T-helper 1 cell treated with Interleukin-12 subunit alpha and Interleukin-12 subunit beta and Interleukin-4 antibody, amounts not matched to agents 30 ng/mL and 1 ng/mL, for 36 hours (primary cell): ENCODE measurements around the gene CDK18. TPM values are rescaled to one million over a fixed set of nuclear protein-coding genes. Genes with fewer than 3 reads are reported as not detected.
"Not testable (repeated sequence)": the region's sequence is repeated elsewhere in the genome, so short reads cannot be mapped to it uniquely, and the experiment has no call there.

Source experiments
- intact Hi-C: fragments of 100-400 bp; cut with micrococcal nuclease; formaldehyde crosslinking; loops from one replicate; pipeline ENCODE4 v1.15.1; 2024
- total RNA-seq: library from RNA; stranded (reverse); gene quantifications from 2 replicates; pipeline ENCODE4 v1.2.3, GENCODE V29; 2022

CDK18 gene
- total RNA-seq = 0.07 and 0.98 TPM in 2 replicates

GRCh38 chr1:205504311-205505075, at the start of gene CDK18:
Gene CDK18, plus strand, starts transcription at chr1:205504669. Its CDS starts 18,499 bp downstream, at chr1:205523168.
- intact Hi-C loops = no loop called here

- intact Hi-C loops = loop anchor here (1.0 kb wide), 1 partner anchor 25 kb away; no protein-coding TSS in a partner anchor
These were observed 49.5 kb upstream of the CDK18 start for GRCh38 chr1:205454903-205455335.

DNA sequence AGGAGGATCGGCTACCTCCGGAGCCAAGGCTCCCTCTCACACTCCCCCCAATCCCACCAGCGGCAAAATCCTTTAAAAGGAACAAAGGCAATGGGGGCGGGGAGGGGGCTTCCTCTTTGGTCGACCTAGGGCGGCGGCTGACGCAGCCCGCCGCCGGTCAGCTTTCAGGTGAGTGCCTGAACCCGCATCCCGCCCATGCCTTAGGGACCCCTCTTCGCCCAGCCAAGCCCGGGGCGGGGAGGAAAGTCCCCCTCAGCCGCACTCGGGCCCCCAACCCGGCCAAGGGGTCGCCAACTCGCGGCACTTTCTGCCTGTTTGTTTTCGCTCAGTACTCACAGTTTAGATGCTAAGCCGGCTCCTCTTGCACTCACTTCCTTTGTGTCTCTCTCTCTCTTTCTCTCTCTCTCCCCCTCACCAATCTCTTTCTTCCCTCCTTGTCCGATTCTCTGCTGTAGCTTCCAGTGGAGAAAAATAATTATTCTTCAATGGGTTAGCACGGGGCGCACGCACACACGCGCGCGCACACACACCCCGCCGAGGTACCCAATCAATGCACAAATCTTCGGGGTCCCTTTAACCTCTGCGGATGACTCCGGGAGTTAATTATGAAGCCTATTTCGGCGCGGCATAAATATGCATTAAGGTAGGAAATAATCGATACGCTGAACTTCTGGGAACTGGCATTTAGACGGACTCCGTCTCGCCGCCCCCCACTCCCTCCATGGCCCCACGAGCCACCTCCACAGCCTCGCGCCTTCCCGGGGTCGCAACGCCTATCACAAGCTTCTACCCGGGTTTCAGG, 48.7 kb upstream of the CDK18 start, which contains the start of gene BLACAT1:
BLACAT1 (minus strand) TSS at position 465 of the 802 bp plus-strand sequence.
- intact Hi-C loops = loop anchor here (1.0 kb wide), 1 partner anchor 25 kb away; no protein-coding TSS in a partner anchor

DNA sequence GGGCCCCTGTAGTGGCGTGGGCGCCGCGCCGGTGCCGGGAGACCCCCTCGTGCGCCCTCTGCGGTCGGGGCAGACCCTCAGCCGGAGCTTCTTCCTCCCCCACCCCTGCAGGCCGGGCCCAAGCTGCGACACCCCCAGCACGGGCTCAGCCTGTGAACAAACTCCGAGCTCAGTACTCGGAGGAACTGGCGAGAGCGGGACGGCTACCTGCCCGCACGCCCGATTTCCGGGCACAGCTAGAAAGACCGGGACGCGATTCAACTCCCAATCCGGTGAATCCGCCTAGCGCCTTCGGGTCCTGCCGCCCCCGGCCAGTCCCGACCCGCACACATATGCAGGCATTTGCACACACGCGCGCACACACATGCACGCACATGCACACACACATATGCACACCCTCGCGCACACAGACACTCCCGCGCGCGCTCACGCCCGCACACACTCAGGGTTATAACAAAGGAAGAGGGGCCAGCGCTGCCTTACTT, 48.0 kb upstream of the CDK18 start:
- intact Hi-C loops = no loop called here

DNA sequence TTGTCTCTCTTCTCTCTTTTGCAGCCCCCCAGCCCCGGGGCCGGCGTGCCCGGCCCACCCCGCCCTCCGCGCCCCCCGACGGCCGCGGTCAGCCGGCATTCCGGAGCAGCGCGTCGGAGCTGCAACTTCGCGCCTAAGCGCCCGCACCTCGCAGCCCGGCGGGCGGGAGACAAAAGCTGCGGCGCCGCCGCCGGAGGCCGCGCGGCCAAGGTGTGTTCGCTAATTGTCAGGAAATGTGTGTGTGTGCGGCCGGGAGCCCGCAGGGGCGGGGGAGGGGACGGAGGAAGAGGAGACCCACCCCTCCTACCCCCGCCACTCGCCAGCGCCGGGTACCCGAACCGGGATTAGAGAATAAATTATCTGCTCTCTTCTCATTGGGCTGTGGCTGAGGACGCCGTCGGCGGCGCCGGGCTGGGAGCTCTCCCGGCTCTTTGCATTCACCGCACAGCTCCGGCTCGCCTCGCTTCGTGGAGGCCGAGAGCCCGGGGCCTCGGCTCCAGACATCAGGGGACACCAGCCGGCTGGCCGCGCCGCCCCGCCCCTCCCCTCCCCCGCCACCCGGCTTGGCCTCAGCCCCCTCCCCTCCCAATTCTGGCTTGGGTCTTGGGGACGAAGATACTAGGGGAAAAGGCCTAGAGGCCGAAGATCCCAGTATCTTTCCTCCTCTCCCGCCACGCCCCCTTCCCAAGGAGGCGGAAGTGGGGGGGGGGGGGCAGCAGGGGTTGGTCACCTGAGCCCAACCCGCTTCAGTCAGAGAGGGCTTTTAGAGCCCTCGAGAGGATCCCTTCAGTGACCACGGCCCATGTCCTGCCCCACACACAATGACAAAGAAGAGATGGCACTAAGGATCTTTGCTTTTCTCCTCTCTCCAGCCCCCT, 47.4 kb upstream of the CDK18 start:
- intact Hi-C loops = no loop called here

- intact Hi-C loops = loop anchor here (1.0 kb wide), 2 partner anchors 18 to 26 kb away; no protein-coding TSS in a partner anchor
These were observed 45.5 kb upstream of the CDK18 start for GRCh38 chr1:205458777-205459566.

DNA sequence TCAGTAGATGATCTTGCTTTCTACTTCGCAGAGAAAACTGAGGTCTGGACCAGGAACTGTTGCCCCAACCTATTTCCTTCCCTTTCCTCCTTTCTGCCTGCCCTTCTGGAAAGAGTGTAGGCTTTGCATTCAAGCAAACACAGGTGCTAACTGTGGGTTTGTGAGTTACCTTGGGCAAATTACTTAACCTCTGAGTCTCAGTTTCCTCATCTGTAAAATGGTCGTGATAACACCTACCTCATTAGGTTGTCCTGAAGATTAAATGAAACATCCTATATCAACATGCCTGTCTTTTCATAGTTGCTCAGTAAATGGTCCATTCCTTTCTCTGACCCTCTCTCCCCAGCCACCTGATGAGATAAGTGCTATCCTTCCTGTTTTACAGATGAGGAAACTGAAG, 39.1 kb upstream of the CDK18 start:
- intact Hi-C loops = no loop called here

DNA sequence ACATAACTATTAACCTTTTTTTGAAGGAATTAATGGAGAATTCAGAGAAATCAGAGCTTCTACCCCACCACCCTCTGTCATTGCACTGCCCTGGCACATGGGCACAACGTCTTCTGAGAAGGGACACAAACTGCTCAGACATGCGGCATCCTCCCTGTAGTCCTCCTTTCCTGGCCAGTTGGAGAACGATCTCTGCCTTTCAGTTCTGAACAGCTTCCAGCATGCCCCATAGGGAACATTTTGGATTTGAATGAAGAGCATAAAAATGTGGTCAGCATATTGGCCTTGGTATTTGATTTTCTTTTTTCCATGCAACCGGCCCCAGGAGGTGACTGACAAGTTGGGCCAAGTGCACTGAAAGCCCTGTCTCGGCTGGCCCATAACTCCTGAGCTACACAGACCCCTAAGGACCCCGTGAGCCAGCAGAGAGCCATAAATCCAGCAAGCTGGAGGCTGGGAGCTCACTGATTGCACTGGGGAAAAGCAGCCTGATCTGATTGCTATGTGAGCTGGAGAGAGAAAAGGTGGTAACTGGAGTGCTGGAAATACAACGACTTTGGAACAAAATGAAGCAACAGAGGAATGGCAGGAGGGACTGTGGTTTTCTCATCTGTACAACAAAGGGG, 37.8 kb upstream of the CDK18 start:
- intact Hi-C loops = no loop called here

DNA sequence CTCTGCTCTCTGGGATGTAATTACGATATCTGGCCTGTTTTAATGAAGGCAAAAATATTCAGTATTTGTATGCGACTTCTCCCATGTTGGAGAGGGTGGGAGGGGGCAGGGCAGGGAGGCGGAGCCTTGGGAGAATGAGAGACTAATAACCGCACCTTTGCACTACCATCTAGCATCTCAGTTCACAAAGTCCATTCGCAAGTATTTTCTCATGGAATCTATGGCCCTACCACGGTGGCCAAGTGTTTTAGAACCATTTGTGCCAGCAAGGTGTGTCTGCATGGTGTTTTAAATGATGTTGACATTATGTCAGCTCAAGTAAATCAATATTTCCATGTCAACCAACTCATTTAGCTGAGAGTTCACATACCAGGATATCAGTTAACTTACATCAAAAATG, 34.3 kb upstream of the CDK18 start:
- intact Hi-C loops = no loop called here

GRCh38 chr1:205472737-205473441, 31.6 kb upstream of the CDK18 start:
- intact Hi-C loops = no loop called here

GRCh38 chr1:205473475-205473874, 31.0 kb upstream of the CDK18 start:
- intact Hi-C loops = no loop called here

DNA sequence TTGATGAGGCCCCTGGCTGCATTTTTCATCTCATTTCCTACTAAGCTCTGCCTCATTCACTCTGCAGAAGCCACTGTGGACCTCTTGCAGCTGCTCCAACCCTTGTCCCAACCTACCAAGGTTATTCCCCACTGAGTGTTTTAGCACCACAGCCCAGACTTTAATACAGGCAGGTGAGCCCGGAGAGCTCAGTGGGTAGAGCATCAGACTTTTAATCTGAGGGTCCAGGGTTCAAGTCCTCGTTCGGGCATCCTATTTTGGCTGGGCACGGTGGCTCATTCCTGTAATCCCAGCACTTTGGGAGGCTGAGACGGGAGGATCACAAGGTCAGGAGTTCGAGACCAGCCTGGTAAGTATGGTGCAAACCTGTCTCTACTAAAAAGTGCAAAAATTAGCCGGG, 30.5 kb upstream of the CDK18 start:
- intact Hi-C loops = no loop called here

DNA sequence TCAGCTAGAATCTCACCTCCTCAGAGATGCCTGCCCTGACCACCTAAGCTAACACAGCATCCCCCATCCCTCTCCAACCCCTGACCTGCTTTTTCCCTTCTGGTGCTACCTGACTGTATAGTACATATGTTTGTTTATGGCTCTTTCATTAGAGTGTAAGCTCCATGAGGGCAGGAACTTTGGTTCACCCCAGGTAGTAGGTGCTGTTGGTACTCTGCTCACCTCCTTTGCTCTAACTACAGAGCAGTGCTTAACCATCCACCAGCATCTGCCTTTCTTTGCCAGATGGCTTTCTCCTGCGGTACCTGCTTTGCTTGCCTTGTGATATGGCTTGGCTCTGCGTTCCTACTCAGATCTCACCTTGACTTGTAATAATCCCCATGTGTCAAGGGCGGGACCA, 29.9 kb upstream of the CDK18 start:
- intact Hi-C loops = no loop called here

DNA sequence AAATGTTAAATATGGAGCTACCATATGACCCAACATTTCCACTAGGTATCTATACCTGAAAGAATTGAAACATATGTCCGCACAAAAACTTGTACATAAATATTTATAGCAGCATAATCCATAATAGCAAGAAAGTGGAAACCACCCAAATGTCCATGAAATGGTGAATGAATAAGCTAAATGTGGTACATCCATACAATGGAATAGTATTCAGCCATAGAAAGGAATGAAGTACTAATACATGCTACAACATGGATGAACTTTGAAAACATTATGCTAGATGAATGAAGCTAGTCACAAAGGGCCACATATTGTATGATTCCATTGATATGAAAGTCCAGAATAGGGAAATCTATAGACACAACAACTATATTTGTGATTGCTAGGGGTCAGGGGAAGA, 28.6 kb upstream of the CDK18 start:
- intact Hi-C loops = no loop called here

- intact Hi-C loops = no loop called here
These were observed 27.8 kb upstream of the CDK18 start for GRCh38 chr1:205476648-205477047.

DNA sequence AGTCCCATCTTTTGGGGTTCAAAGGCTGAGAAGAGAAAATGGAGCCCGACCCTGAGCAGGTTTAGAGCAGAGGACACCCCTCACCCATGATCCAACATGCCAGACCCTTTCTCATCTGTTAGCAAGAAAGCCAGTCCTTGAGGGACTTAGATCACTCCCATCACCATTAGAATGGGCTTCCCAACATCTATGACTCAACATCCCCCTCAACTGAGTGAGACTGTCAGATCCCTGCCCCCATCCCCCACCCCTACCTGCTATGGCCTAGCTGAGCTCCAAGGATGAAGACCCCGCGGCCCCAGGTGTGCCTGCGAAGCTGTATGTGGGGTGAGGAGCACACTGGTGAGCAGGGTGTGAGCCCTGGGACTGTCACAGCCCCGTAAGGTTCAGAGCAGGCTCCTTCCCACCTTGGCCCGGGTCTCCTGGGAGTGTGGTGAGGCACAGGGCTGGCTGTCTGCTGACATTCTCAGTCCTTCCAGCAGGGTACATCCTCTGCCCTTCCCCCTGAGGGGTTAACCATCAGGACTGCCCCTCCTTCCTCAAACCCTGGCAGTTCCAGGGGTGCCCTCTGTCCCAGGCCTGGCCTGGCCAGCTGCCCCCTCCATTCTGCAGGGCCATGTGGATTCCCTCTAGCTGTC, 27.2 kb upstream of the CDK18 start:
- intact Hi-C loops = no loop called here

GRCh38 chr1:205477759-205478247, 26.7 kb upstream of the CDK18 start:
- intact Hi-C loops = no loop called here

DNA sequence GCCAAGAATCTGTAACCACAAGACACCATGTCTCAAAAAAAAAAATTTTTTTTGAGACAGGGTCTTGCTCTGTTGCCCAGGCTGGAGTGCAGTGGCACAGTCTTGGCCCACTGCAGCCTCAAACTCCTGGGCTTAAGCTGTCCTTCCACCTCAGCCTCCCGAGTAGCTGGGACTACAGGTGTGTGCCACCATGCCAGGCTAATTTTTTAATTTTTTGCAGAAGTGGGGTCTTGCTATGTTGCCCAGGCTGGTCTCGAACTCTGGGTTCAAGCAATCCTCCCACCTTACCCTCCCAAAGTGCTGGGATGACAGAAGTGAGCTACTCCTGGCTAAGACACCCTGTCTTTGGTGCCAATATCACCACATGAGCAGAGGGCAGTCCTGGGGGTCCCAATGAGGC, 25.5 kb upstream of the CDK18 start:
- intact Hi-C loops = not testable (repeated sequence)
